Measurements from ENCODE around the gene ANKMY2.

Gene ANKMY2

DNA sequence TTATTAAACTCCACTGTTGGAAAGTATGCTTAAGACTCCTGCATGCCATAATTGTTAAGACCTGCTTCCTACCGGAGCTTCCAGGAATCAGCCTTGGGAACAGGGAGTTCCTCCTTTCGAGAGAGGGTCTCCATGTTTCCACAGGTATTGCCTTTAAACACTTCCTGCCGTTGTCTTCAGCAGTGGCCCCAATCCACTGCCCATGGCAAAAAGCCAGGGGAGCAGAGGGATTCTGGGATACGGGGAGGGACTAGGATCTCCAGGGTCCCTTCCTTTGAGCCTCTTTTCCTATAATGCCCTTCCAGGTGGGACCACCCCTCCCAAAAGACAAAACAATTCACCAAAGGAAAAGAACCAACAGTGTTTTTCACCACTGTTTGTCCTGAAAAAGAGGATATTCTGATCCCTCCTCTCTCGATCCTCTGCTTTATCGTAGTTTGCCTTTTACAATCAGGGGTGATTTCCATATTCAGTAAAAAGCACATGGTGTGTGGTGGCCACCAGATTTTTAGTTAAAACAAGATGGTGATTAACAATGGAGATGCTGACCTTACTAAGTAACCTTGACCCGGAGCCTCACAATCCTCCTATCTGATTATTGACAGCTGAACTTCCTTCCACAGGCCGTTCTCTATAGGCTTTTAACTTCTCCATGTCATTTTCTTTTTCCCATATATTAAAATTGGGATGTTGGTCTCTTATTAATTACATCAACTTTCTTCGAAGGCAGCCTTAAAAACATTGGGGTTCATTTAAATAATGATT is 82.9 kb downstream of the ANKMY2 start:
- FAIRE-seq (no peak), DNase-seq (ENCODE audit: insufficient read length) (no peak)
- no peak for TF ChIP-seq TAF1 (IDR thresholded peaks at IDR 0.05; ENCODE audit: borderline replicate concordance, low read depth, low read length)
- no peak for TF ChIP-seq POLR2AphosphoS5 (IDR thresholded peaks at IDR 0.05; ENCODE audit: low read depth, low read length)
- no peak for TF ChIP-seq POLR2A (IDR thresholded peaks at IDR 0.05; ENCODE audit: low read depth, low read length)

- TF ChIP-seq POLR2AphosphoS5 (IDR thresholded peaks at IDR 0.05; ENCODE audit: low read depth, low read length) (no peak), POLR2A (IDR thresholded peaks at IDR 0.05; ENCODE audit: low read depth, low read length) (no peak), TAF1 (IDR thresholded peaks at IDR 0.05; ENCODE audit: borderline replicate concordance, low read depth, low read length) (no peak)
- FAIRE-seq (no peak), DNase-seq (ENCODE audit: insufficient read length) (no peak)
These were observed 83.6 kb downstream of the ANKMY2 start for GRCh38 chr7:16561943-16562342.

- FAIRE-seq = no peak
- TF ChIP-seq POLR2A (IDR thresholded peaks at IDR 0.05; ENCODE audit: low read depth, low read length) = no peak
- no peak for DNase-seq (ENCODE audit: insufficient read length)
These were observed 85.9 kb downstream of the ANKMY2 start for GRCh38 chr7:16559497-16560179.

DNA sequence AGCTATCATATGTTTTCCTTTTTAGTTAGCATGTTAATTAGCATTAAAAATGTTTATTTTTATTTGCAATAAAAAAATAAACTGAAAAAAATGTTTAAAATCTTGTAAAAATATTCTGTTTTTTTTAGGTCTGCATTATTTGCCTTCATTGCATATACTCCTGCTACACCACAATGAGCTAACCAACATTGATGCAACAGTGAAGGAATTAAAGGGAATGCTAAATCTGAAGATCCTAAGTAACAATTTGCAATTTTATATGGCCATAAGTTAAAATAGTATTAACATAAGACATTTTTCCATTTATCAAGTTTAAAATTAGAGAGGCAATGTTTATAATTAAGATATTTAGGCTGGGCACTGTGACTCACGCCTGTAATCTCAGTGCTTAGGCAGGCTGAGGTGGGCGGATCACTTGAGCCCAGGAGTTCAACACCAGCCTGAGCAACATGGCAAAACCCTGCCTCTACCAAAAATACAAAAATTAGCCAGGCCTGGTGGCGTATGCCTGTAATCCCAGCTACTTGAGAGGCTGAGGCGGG is 86.7 kb downstream of the ANKMY2 start:
- FAIRE-seq (no peak), DNase-seq (ENCODE audit: insufficient read length) (no peak)
- TF ChIP-seq POLR2AphosphoS5 (IDR thresholded peaks at IDR 0.05; ENCODE audit: low read depth, low read length) = no peak
- no peak for TF ChIP-seq TAF1 (IDR thresholded peaks at IDR 0.05; ENCODE audit: borderline replicate concordance, low read depth, low read length)
- no peak for TF ChIP-seq POLR2A (IDR thresholded peaks at IDR 0.05; ENCODE audit: low read depth, low read length)

DNA sequence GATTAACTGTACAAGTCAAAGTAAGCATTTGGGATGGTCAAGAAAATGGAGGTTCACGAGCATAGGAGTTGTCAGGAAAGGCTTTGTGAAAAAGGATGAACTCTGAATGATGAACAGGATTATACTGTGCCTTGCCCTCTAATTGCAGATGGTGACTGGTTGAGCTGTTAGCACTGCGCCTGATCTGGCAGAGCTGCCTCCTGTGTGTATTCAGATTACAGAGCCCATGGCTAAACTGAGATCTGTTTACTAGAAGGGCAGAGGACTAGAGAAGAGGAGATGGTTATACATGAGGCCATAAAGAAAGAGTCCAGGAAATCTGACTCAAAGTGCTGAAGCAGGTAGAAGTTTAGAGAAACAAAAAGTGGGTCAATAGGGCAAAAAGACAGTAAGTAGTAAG is 89.2 kb downstream of the ANKMY2 start:
- DNase-seq (ENCODE audit: insufficient read length) (no peak), FAIRE-seq (no peak)
- TF ChIP-seq TAF1 (IDR thresholded peaks at IDR 0.05; ENCODE audit: borderline replicate concordance, low read depth, low read length) (no peak), POLR2A (IDR thresholded peaks at IDR 0.05; ENCODE audit: low read depth, low read length) (no peak), POLR2AphosphoS5 (IDR thresholded peaks at IDR 0.05; ENCODE audit: low read depth, low read length) (no peak)

DNA sequence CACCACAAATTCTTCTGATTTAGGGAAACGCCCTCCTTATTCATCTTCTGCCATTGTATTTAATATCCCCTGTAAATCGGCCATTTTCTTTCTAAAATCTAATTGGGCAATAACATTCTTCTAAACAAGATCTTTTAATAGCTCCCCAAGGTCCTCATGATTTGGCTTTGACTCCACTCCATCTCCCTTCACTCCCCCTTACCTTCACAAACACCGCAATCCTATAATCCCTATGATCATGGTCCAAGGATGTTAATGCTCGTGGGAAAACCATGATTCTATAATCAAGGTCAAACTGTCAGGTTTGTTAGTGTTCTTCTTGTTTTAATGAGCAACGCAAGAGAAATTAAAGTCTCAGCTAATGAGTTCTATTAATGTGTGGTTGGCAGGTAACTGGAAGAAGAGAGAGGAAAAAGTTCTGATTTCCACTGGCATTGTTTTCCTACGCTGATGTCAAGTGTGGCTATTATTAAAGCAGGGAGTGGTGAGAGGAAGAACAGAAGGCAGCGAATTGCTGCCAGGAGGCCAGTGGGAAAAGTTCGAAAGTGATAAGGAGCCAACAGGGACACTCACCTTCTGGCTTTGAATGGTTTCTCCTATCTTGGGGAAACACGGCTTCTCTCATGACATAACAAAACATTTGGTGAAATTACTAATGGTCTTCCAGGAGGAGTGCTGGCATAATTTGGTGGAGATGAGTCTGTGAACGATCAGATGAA is 90.9 kb downstream of the ANKMY2 start:
- TF ChIP-seq TAF1 (IDR thresholded peaks at IDR 0.05; ENCODE audit: borderline replicate concordance, low read depth, low read length) (no peak), POLR2AphosphoS5 (IDR thresholded peaks at IDR 0.05; ENCODE audit: low read depth, low read length) (no peak), POLR2A (IDR thresholded peaks at IDR 0.05; ENCODE audit: low read depth, low read length) (no peak)
- no peak for DNase-seq (ENCODE audit: insufficient read length)
- FAIRE-seq = no peak

DNA sequence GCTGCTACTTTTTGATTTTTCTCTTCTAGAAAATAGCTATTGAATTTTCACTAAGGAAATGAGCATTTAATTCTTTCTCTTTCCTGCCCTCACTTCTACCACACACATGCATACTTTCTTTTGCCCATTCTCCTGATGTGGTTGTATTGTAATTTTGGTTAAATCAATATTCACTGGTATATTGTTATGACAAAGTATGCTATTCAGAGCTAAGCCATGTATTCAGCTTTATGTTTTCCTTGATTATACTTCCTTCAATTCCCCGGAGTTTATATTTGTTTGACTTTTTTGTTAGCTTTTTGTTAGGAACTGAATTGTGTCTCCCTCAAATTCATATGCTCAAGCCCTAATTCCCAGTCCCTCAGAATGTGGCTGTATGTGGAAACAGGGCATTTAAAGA is 94.9 kb downstream of the ANKMY2 start:
- TF ChIP-seq POLR2AphosphoS5 (IDR thresholded peaks at IDR 0.05; ENCODE audit: low read depth, low read length) (no peak), POLR2A (IDR thresholded peaks at IDR 0.05; ENCODE audit: low read depth, low read length) (no peak), TAF1 (IDR thresholded peaks at IDR 0.05; ENCODE audit: borderline replicate concordance, low read depth, low read length) (no peak)
- DNase-seq (ENCODE audit: insufficient read length) (no peak), FAIRE-seq (no peak)
